ENCODE data around the gene SHROOM3. TPM values are rescaled to one million over a fixed set of nuclear protein-coding genes. Genes with fewer than 3 reads are reported as not detected.

The SHROOM3 gene
- polyA plus RNA-seq, 4 donors, result 33.3 to 39.2 (median 37.6) TPM

GRCh38 chr4:76562836-76563453 lies 127.9 kb downstream of the SHROOM3 start:
- DNase-seq (ENCODE audit: low read depth in 4 of 4, low spot score in 3 of 4), result no peak

DNA sequence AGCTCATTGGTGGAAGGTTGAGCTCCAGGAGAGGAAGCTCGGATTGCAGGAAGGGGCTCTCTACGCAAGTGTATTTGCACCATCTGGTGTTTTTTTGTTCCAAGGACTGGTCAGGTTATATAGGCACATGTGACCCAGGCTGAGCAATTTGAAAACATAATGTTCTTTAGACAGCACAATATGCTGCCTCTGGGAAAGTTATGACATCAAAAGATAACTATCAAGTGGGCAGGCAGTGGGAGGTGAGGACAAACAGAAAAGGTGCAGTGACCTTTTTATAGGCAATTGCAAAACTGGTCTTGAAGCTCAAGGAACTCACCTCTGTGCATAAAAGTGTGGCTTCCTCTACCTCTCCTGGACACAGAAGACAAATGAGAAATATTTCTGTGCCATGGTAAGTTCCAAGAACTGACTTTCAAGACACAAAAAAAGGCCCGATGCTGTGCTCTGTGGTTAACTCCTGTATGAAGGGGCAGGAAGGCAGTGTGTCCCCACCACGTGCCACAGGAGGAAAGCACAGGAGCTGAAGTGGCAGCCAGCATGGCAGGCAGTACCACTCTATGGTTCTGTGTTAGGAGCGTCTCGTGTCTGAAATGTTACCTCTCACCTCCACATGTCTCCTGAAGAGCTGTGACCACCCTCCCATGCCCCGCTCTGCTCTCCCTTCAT lies 128.6 kb downstream of the SHROOM3 start:
- no peak for DNase-seq (ENCODE audit: low read depth in 4 of 4, low spot score in 3 of 4)

DNA sequence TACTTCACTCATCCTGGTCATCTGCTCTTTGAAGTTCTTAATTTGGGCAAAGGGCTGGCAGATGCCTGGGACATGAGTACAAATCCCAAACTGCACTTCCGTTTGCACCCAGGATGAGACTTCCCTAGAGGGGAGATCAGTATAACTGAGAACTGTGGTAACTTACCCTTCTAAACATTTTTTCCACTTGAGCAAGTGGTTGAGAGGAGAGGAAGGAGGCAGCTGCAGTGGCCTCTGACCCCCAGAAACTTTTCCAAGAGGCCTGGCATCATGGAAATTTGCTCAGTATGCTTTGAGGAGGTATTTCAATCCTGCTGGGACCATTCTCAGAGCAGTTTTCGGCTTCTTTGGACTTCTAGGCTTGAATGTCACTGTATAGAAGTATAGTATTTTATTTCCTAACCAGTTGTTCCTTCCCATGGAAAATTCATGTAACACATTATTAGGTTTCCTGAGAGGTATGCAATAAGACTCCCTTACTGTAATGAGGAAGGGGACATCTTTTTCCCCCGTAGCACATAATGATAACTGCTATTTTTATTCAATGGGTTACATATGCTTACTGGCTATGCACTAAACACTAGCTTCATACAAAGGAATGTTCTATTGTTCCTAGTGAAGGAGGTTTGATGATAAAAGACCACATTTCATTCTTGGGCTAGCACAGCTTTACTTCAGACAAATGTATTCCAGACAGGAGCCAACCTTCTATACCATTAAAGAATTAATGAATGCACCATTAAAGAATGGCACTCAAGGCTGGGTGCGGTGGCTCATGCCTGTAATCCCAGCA lies 129.3 kb downstream of the SHROOM3 start:
- DNase-seq (ENCODE audit: low read depth in 4 of 4, low spot score in 3 of 4), result no peak

- no peak for DNase-seq (ENCODE audit: low read depth in 4 of 4, low spot score in 3 of 4)
Observed at GRCh38 chr4:76568262-76568661, 133.2 kb downstream of the SHROOM3 start.

GRCh38 chr4:76569225-76569624 lies 134.2 kb downstream of the SHROOM3 start:
- DNase-seq (ENCODE audit: low read depth in 4 of 4, low spot score in 3 of 4), result no peak

GRCh38 chr4:76569706-76570105 lies 134.7 kb downstream of the SHROOM3 start:
- no peak for DNase-seq (ENCODE audit: low read depth in 4 of 4, low spot score in 3 of 4)

- DNase-seq (ENCODE audit: low read depth in 4 of 4, low spot score in 3 of 4), result no peak
Observed at GRCh38 chr4:76570141-76570973, 135.3 kb downstream of the SHROOM3 start.

- DNase-seq (ENCODE audit: low read depth in 4 of 4, low spot score in 3 of 4), result no peak
Observed at GRCh38 chr4:76571274-76571673, 136.2 kb downstream of the SHROOM3 start.

DNA sequence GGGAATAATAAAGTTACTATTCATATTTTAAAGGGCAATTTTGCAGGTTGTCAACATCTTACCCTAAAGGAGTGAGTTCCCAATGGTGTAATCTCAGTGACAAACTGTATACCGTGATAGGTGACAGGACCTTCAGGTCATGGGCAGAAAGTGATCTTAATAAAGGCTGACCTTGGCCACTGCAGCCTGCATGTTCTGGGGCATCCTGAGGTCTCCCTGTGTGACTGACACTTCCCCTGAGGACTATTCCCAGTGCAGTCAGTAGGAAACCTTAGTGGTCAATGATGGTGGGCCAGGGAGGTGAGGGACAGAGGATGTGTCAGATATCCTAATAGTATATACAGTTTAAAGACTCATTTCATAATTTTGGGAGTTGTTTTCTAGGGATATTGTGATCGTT lies 137.2 kb downstream of the SHROOM3 start:
- no peak for DNase-seq (ENCODE audit: low read depth in 4 of 4, low spot score in 3 of 4)

GRCh38 chr4:76576824-76577223 lies 141.8 kb downstream of the SHROOM3 start:
- no peak for DNase-seq (ENCODE audit: low read depth in 4 of 4, low spot score in 3 of 4)

- no peak for DNase-seq (ENCODE audit: low read depth in 4 of 4, low spot score in 3 of 4)
Observed at GRCh38 chr4:76578002-76578560, 143.1 kb downstream of the SHROOM3 start.

- no peak for DNase-seq (ENCODE audit: low read depth in 4 of 4, low spot score in 3 of 4)
Observed at GRCh38 chr4:76579596-76580375, 144.8 kb downstream of the SHROOM3 start.

- DNase-seq (ENCODE audit: low read depth in 4 of 4, low spot score in 3 of 4), result no peak
Observed at GRCh38 chr4:76581077-76581962, 146.3 kb downstream of the SHROOM3 start.

- DNase-seq (ENCODE audit: low read depth in 4 of 4, low spot score in 3 of 4), result no peak
Observed at GRCh38 chr4:76582074-76582816, 147.2 kb downstream of the SHROOM3 start.

GRCh38 chr4:76582817-76583087 lies 147.7 kb downstream of the SHROOM3 start:
- no peak for DNase-seq (ENCODE audit: low read depth in 4 of 4, low spot score in 3 of 4)

DNA sequence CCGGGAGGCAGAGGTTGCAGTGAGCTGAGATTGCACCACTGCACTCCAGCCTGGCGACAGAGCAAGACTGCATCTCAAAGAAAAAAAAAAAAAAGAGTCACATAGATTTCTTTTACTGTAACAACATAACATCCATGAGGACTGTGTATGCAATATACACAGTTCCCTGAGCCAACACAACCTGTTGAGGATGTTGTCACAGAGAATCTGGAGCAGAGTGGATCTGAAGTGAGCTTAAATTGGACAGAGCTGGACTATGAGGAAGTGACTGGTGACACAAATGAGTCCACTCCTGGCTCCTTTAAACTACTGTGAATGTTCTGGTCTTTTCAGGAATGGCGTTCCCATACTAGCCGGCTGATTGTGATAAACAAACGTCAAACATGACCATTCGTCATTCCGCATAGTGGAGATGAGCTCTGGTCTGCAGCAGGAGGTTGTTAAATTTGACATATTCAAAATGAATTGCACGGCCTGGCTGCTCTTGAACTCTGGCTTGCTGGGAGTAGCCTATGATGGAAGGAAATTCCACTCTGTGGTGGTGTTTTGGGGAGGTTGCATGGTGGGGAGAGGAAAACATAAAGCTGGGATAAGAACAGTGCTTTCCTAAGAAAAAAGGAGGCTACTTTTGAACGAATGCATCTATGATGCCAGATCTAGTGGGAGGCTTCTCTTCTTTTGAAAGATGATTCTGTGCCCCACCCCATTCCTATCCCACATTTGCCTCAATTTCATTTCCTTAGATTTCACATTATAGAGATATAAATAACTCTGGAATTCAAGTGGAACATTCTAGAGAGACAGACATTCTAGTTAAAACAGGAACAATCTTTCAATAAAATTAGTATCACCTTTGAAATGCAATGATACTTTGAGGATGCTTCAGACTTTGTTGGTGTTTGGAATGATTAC lies 149.5 kb downstream of the SHROOM3 start:
- DNase-seq (ENCODE audit: low read depth in 4 of 4, low spot score in 3 of 4), result no peak

GRCh38 chr4:76585272-76585671 lies 150.2 kb downstream of the SHROOM3 start:
- no peak for DNase-seq (ENCODE audit: low read depth in 4 of 4, low spot score in 3 of 4)
